Measurements from ENCODE around the gene TM6SF1.
"Not testable (repeated sequence)": the region's sequence is repeated elsewhere in the genome, so short reads cannot be mapped to it uniquely, and the experiment has no call there.

TM6SF1 gene

DNA sequence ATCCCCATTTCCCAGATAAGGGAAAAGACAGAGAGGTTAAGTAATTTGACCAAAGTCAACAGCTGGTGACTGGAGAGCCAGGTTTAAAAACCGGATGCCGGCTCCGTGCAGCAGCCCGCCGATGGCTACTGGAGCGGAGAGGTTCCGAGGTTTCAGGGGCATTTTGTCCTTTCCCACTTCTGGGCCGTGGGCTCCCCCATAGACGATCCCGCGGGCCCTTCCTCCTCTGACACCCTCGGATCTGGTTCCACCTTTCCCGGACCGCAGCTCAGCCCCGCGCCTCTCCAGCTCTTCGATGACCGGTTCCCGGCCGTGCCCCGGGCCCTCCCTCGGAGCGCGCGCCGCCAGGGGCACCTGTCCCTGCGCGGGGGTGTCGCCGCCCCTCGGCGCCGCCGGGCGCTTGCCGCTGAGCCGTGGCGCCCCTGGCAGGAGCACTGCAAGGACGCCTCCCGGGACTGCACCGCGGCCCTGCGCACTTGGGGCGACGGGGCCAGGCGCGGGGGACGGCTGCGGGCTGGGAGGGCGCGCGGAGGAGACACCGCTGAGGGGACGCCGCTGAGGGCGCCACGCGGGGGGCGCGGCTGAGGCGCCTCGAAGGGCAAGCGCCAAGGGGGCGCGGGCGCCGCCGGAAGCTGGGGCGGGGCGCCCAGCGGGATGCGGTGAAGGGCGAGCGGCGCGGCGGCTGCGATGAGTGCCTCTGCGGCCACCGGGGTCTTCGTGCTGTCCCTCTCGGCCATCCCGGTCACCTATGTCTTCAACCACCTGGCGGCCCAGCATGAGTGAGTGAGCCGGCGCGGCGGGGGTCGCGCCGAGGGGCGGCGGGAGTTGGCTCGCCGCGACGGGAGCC lies at the start of gene TM6SF1:
Gene TM6SF1, plus strand, starts transcription at position 652 of the 847 bp plus-strand sequence. Its CDS starts 36 bp downstream, at position 688.
- peak; percentile 33 for DNase-seq (ENCODE audit: low spot score)

DNA sequence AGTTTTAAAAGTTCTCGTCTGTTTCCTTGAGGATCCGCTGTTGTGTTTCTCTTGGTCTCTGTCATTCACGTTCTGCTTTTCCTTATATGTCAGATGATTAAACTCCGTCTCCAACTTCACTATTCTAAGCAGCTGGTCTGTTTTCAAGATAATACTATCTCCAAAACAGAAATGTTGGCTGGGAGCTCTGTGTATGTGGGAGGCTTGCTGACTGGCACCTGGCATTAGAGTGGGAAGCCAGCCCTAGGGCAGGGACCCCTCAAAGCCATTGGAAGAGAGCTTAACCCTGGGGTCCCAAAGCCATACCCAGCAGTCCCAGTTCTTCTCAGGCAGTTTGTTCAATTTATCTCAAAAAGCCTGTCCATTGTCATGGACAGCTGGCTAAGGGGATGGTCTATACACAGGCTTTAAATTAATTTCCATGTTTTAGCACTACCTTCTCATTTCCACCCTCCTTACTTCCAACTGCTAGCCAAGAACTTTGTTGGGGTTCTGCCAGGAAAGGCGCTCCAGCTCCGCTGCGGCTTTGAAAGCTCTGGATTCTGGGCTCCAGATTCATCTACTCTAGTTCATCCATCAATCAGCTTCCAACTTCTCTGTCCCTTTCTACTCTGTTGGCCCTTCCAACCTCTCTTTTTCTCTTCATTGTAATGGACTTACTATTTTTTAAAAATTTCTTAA lies 49.6 kb upstream of the TM6SF1 start:
- DNase-seq (ENCODE audit: low spot score), result no peak

DNA sequence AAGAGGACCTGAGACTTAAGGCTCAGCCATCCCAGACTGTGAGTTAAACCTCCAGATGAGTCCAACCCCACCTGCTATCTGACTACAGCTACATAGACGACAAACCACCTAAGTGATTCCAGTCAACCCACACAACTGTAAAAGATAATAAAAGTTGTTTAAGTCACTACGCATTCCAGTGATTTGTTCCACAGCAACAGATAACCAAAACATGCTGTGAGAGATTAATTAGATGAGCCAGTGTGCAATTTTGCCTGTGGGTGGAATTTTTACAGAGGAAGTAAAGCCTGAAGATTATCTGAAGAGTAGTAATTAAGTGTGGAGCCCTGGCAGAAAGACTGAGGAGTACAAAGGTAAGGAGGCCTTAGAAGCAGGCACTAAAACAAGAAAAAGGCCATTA lies 45.8 kb upstream of the TM6SF1 start:
- peak; percentile 18 for DNase-seq (ENCODE audit: low spot score)

DNA sequence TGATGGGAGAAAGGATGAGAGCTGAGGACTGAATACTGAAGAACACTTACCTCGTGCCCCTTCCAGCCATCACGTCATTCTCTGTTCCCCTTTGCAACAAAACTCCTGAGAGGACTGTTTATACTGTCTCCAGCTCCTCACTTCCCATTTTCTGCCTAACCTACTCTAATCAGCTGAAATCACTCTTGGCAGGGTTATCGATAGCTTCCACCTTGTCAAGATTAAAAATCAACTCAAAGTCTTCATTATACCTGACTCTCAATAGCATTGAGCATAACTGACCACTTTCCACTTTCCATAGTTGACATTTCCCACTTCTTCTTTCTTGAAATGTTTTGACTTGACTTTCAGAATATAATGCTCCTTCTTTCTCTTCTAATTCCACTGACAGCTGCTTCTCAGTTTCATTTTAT lies 44.7 kb upstream of the TM6SF1 start:
- no peak for DNase-seq (ENCODE audit: low spot score)

DNA sequence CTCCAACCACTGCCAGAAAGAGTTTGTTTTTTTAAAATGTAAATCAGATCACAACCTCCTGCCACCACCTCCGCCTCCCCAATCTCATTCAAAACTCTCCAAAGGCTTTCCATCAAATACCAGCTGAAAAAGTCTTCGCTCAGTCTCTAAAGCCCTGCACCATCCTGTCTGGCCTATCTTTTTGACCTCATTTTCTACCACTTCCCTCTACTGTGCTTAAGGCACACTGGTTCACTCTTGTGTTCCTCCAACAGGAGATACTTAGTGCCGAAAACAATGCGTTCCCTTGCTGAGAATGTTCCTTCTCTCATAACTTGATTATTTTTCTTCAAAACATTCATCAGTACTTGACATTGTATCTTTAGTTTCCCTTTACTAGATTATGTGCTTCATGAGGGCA lies 43.9 kb upstream of the TM6SF1 start:
- no peak for DNase-seq (ENCODE audit: low spot score)

DNA sequence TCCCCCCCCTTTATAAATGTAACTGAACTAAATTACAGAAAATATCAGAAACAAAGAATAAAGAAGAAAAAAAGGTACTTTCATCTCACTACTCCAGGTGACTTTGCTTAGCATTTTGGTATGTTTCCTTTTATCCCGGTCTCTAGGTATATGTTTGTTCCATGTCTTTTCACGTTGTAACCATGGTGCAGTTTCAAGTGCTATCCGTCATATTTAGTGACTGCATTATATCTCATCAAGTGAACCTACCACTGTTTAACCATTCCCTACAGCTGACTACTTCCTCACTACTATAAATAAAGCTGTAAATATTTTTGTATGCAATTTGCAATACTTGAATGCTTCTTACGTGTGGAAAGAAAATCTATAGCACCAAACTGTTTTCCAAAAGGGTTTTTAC lies 42.6 kb upstream of the TM6SF1 start:
- DNase-seq (ENCODE audit: low spot score), result no peak

DNA sequence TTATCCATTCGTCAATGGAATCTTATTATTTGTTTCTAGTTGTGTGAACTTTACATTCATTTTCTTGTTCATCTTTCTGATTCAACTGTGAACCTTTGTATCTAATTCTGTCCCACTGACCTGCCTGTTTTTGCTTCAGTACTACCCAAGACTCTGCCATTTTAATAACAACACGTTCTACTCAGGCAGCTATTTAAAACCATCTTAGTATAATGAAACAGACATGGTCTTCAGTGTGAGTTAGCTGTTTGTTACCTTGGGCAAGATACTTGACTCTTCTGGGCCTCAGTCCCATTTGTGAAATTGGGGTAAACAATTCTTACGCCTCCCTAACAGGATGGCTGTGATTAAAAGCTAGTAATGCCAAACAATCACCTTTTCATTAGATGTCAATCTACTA lies 42.0 kb upstream of the TM6SF1 start:
- DNase-seq (ENCODE audit: low spot score), result no peak

DNA sequence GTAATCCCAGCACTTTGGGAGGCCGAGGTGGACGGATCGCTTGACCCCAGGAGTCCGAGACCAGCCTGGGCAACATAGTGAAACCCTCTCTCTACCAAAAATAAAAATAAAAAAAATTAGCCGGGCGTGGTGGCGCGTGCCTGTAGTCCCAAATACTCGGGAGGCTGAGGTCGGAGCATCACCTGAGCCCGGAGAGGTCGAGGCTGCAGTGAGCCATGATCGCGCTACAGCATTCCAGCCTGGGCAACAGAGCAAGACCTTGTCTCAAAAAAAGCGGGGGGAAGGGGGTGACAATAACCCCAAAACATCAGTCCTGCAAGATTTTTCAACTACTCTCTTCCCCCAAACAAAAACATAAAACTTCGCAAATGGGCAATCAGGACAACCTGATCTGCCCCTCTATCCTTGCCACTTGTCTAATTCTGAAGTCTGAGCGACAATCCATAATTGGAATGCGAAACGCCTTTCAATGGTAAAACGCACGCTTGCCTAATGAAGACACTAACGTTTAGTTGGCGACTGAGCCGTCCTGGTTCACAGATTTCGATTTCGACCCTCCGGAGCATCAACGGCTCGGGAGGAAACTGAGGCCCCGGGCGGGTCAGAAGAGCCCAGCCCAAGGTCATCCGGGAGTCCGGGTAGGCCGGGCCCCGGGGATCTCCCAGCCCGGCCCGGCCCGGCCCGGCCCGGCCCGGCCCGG lies 41.3 kb upstream of the TM6SF1 start:
- no peak for DNase-seq (ENCODE audit: low spot score)

DNA sequence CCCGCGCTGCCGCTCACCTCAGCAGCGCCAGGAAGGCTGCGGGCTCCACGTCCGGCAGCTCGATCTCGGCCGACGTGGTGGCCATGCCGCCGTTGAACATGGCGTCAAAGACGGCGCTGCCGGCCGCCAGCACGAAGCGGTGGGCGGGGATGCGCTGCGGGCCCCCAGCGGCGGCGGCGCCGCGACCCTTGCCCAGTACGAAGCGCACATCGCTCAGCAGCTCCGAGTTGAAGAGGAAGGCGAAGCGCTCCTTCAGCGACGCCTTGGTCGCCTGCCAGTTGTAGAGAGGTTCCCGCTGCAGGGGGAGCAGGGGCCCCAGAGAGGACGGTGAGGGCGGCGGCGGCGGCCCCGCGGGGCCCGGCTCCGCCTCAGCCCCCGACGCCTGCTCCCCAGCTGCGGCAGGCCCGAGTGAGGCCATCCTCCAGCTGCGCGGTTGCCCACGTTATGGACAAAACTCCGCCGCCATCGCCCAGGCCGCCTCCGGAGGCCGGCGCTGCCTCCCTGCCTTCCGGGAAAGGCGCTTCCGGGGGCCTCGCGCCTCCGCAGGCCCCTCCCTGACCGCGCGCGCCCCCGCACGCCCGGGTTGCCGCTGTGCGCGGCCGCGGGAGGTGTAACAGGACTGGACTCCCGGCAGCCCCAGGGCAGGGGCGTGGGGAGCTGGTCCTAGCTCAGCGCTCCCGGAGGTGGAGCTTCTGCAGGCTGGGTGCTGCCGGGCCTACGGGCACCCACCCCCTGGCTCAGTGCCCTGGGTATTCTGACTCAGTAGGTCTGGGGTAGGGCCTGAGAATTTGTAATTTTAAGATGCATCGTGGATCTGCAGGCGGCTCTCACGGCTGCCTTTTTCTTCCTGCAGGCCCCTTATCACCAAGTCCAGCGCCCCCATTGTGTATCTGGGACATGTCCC lies 40.5 kb upstream of the TM6SF1 start, which contains the start of gene BTBD1:
Gene BTBD1, minus strand, starts transcription at position 519 of the 904 bp plus-strand sequence. Its CDS starts 101 bp downstream, at position 418.
- peak; percentile 100 for DNase-seq (ENCODE audit: low spot score)

DNA sequence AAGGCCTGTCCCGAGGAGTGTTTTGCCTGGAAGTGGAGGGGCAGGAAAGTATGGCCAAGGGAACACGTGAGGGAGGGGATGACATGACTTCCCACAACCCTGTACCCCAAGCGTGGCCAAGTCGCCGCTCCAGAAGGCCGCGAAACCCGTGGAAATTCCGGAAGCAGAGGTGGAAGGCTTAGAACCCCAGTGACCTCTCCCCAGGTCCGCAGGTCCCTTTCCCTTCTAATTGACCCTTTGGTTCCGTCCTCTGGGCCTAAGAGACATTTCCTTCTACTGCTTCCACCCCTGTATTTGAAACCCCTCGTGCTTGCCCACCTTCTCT lies 39.8 kb upstream of the TM6SF1 start:
- DNase-seq (ENCODE audit: low spot score), result no peak

DNA sequence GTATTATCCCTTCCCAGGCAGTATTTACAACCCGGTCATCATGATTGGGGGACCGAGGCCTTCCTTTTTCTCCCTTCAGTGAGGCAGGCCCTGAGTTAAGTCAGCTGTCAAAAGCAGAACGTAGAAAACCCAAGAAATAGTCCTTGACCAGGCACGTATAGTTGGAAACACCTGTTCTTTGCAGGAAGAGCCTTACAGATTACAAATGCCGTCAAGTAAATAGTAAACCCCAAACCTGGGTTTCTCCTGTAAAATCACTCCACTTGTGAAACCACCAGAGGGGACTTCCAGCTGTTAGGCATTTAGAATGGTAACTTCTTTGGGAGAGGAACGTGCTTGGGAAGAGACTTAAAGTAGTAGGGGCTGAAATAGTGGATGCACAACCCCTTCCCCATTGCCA lies 39.4 kb upstream of the TM6SF1 start:
- DNase-seq (ENCODE audit: low spot score), result no peak

DNA sequence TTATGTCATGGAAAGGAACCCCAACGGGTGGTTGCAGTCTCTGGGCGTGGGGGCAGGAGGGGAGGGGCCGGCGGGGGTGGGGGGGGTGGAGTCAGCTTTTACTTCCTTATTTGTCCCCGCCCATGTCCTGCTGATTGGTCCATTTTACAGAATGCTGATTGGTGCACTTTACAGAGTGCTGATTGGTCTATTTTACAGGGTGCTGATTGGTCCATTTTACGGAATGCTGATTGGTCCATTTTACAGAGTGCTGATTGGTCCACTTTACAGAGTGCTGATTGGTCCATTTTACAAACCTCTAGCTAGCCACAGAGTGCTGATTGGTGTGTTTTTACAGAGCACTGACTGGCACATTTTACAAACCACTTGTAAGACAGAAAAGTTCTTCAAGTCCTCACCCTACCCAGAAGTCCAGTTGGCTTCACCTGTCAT lies 38.2 kb upstream of the TM6SF1 start:
- not testable (repeated sequence) for DNase-seq (ENCODE audit: low spot score)

DNA sequence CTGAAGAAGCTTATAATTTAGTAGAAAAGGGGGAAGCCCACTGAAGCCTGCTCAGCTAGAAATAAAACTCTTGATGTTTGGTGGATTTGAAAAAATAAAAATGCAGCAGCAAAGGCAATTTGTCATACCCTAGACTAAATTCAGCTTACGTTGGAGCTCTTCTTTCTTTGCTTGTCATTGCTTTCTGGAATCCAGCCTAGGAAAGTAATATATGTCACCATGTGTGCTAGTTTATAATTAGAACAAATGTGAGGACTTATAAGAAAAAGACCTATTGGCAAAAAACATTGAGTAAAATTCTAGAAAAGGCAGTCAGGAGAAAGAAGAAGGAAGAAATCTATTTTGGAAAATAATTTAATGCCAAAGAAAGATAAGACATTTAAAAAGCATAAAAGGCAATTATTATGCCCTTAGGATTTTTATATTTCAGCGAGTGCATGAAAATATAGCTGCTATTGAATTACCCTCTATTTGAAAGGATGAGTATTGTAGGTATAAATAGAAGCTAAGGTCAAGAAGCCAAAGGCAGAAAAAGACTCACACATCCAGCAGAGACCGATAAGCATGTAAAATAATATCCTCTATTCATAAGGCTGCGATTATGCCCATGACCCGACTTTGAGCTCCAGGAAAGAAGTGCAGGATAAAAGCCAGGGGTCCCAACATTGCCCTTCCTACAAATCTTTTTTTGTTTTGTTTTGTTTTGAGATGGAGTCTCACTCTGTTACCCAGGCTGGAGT lies 29.8 kb upstream of the TM6SF1 start:
- DNase-seq (ENCODE audit: low spot score), result no peak

DNA sequence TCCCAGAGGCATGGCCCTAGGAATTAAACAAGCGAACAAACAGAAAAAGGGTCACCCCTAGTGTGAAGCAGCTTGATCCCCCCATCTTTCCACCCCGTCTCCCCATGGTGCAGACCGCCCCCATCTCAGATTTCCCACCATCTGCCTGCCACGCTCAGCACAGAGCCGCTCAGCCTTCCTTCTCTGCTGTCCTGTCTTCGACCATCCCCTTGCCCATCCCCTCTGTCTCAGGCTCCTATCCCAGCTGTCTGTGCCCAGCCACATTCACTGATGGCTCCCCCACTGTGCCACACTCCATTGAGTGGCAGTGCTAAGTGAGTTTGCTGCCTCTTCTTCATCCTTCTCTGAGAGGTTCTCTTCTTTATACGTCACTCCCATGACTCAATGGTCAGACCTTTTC lies 28.7 kb upstream of the TM6SF1 start:
- no peak for DNase-seq (ENCODE audit: low spot score)

DNA sequence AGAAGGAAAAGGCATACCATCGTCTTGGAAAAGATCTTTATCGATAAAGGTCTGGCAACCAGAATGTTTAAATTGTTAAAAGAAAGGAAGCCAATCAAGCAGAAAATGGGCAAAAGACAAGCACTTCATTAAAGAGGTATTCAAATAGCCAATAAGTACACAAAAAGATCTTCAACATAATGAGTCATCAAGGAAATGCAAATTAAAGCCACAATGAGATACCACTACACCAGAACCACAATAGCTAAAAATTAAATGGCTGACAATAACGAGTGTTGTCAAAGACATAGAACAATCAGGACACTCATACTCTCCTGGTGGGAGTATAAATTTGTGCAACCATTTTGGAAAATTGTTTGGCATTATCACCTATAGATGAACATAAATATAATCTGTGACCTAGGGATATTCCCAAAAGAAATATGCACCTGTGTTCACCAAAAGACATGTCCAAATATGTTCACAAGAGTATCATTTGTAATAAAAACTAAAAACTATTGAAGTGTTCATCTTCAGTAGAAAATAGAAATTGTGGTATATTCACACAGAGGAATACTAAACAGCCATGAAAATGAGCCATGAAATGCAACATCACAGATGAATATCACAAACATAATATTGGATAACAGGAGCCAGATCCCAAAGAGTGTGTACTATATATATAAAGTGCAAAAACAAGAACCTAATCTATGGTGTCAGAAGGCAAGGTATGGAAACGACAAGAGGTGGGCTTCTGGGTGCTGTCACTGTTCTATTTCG lies 26.0 kb upstream of the TM6SF1 start:
- no peak for DNase-seq (ENCODE audit: low spot score)

DNA sequence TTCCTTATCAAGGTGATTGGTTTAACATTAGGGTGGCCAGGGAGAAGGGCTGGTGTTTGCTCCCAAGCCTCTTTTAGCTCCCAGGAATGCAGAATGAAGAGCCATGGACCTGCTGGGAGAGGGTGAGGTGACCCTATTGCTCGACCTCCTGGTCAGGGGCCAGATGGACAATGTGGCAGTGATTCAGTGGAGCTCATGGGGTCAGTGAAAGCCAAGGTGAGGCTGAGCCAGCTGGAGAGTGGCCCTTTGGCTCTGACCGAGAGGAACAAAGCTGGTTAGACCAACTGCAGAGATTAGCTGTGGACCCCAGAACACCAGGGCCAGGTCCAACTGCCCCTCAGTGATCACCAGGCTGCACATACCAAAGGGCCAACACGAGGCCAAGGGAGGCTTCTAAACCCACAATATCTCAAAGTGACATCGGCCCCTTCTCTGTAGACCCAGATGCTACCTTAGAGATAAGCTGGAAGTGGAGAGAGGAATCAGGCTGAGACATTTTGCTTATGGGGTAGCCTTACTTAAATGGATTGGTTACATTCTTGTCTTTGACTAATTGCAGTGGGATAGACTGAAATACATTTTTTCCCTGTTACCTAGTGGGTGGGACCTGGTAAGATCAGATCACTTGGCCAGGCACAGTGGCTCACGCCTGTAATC lies 24.6 kb upstream of the TM6SF1 start:
- no peak for DNase-seq (ENCODE audit: low spot score)

DNA sequence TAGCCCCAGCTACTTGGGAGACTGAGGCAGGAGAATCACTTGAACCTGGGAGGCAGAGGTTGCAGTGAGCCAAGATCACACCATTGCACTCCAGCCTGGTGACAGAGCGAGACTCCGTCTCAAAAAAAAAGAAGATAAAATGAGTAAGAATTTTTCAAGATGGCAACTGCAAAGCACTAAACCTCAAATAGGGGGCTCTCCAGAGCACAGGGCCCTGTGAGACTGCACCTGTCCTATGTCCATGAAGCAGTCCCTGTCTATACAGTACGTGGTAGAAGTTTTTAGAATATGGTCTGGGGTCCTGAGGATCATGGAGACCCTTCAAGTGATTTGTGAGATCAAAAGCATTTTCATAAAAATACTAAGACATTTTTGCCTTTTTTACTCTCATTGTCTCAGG lies 22.0 kb upstream of the TM6SF1 start:
- not testable (repeated sequence) for DNase-seq (ENCODE audit: low spot score)

DNA sequence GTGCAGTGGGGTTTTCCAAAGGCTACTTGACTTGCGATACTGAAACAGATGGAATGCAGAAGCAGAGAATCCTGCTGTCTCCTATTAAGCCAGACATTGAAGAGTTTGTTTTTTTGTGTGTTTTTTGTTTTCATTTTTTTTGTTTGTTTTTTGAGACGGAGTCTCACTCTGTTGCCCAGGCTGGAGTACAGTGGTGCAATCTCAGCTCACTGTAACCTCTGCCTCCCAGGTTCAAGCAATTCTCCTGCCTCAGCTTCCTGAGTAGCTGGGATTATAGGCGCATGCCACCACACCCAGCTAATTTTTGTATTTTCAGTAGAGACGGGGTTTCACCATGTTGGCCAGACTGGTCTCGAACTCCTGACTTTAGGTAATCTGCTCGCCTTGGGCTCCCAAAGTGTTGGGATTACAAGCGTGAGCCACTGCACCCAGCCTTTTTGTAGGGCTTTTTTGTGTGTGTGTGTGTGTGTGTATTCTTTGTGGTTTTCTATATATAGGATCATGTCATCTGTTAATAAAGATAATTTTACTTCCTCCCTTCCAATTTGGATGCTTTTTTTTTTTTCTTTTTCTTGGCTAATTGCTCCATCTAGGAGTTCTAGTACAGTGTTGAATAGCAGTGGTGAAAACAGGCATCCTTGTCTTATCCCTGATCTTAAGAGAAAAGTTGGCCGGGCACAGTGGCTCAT lies 21.4 kb upstream of the TM6SF1 start:
- DNase-seq (ENCODE audit: low spot score), result not testable (repeated sequence)

DNA sequence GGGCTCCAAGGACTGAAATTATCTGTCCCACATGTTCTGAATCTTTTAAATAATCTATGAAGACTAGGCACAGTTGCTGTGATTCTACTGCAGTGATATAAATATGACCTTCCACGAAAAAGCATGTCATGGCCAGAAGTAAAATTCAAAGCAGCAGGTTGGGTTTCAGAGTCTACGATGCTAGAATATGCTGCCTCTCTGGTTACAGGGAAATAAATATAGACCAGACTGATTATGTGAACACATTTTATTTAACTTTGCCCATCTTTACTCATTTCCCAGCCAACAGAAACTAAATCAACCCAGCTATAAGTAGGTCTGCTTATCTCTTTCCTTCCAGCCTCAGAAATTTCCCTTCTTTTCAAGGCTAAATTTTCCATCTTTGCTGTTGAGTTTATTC lies 19.9 kb upstream of the TM6SF1 start:
- DNase-seq (ENCODE audit: low spot score), result no peak

Data from GM03348 (cell line).